DOHH2 (cell line): ENCODE results near the gene ADCK2.
"Not testable (repeated sequence)": the region's sequence is repeated elsewhere in the genome, so short reads cannot be mapped to it uniquely, and the experiment has no call there.

Experiments
- H3F3A ChIP-seq: fragments of 200-600 bp; sonication (generic), shearing (Covaris generic); 2 replicates; pipeline ENCODE4 v1.6.0; 2016; ENCODE audit warnings: antibody characterized with exemption, mild to moderate bottlenecking; ENCODE audit not compliant: control insufficient read depth, insufficient read depth
- H3K27ac ChIP-seq: fragments of 200-600 bp; sonication (generic); 2 replicates; pipeline ENCODE4 v1.5.1; 2014; ENCODE audit warnings: low read depth, mild to moderate bottlenecking, low read length, moderate library complexity
- H3K27me3 ChIP-seq: fragments of 200-600 bp; sonication (generic); 2 replicates; pipeline ENCODE4 v1.6.1; 2014; ENCODE audit warnings: mild to moderate bottlenecking, low read length, mixed read lengths; ENCODE audit not compliant: control insufficient read depth
- H3K36me3 ChIP-seq: fragments of 200-600 bp; sonication (generic); 2 replicates; pipeline ENCODE4 v1.6.1; 2014; ENCODE audit warnings: mild to moderate bottlenecking, low read length, moderate library complexity, mixed read lengths; ENCODE audit not compliant: control insufficient read depth
- H3K4me1 ChIP-seq: fragments of 200-600 bp; sonication (generic); 2 replicates; pipeline ENCODE4 v1.6.1; 2014; ENCODE audit warnings: mild to moderate bottlenecking, low read length, mixed read lengths; ENCODE audit not compliant: control insufficient read depth
- H3K4me2 ChIP-seq: fragments of 200-600 bp; sonication (generic); 2 replicates; pipeline ENCODE4 v1.6.0; 2014; ENCODE audit warnings: mild to moderate bottlenecking, low read length, moderate library complexity
- H3K4me3 ChIP-seq: fragments of 200-600 bp; sonication (generic); 2 replicates; pipeline ENCODE4 v1.5.1; 2014; ENCODE audit warnings: mild to moderate bottlenecking, low read length, mixed read lengths
- H3K79me2 ChIP-seq: fragments of 200-600 bp; sonication (generic); 2 replicates; pipeline ENCODE4 v1.6.1; 2014; ENCODE audit warnings: mild to moderate bottlenecking, low read length, mixed read lengths; ENCODE audit not compliant: control insufficient read depth
- H3K9me2 ChIP-seq: fragments of 200-600 bp; sonication (generic); replicated peaks from 2 replicates; pipeline ENCODE4 v1.6.1; 2014; ENCODE audit warnings: mild to moderate bottlenecking, low read length, mixed read lengths; ENCODE audit not compliant: control insufficient read depth
- H3K9me3 ChIP-seq: fragments of 200-600 bp; sonication (generic); 2 replicates; pipeline ENCODE4 v1.6.1; 2014; ENCODE audit warnings: antibody characterized with exemption, low read length, mixed read lengths; ENCODE audit not compliant: control insufficient read depth, insufficient read depth
- H4K20me1 ChIP-seq: fragments of 200-600 bp; sonication (generic); 2 replicates; pipeline ENCODE4 v1.6.0; 2014; ENCODE audit warnings: low read depth, mild to moderate bottlenecking, antibody characterized with exemption, low read length, moderate library complexity; ENCODE audit not compliant: control insufficient read depth, insufficient read depth
- EZH2phosphoT487 ChIP-seq: fragments of 200-600 bp; sonication (generic); IDR thresholded peaks from 2 replicates; pipeline ENCODE4 v1.6.1; 2017; ENCODE audit warnings: borderline replicate concordance, mild to moderate bottlenecking, antibody characterized with exemption, low read length, moderate library complexity, mixed read lengths
- TF ChIP-seq, protein P1 (sequence below): fragments of 200-600 bp; sonication (generic); IDR thresholded peaks from one replicate; pipeline ENCODE4 v1.5.1; 2014; ENCODE audit warnings: antibody characterized with exemption, mild to moderate bottlenecking, low read depth, low read length; ENCODE audit not compliant: poor library complexity, severe bottlenecking

The ADCK2 gene

DNA sequence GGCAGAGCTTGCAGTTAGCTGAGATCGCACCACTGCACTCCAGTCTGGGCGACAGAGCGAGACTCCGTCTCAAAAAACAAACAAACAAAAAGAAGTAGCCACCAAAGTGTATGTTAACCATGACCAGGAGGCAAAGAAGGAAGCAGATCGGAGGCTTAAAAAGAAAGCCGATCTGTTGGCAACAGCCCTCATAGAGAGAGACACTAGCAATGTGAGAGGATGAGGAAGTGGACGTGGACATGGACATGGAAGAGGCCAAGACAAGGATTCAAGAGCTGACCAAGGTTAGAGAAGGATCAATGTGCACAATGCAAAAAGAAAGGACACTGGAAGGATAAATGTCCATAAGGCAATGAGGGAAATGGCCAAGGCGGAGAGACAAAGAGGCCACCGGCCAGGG lies 14.9 kb upstream of the ADCK2 start:
- no peaks in the 10 kb centered on the region for H3F3A ChIP-seq
- peaks cover 19% of the 10 kb centered on the region for H3K27me3 ChIP-seq
- H4K20me1 ChIP-seq = no peaks in the 10 kb centered on the region
- no peak for TF ChIP-seq EZH2phosphoT487
- TF ChIP-seq, protein P1, sequence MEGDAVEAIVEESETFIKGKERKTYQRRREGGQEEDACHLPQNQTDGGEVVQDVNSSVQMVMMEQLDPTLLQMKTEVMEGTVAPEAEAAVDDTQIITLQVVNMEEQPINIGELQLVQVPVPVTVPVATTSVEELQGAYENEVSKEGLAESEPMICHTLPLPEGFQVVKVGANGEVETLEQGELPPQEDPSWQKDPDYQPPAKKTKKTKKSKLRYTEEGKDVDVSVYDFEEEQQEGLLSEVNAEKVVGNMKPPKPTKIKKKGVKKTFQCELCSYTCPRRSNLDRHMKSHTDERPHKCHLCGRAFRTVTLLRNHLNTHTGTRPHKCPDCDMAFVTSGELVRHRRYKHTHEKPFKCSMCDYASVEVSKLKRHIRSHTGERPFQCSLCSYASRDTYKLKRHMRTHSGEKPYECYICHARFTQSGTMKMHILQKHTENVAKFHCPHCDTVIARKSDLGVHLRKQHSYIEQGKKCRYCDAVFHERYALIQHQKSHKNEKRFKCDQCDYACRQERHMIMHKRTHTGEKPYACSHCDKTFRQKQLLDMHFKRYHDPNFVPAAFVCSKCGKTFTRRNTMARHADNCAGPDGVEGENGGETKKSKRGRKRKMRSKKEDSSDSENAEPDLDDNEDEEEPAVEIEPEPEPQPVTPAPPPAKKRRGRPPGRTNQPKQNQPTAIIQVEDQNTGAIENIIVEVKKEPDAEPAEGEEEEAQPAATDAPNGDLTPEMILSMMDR = no peak
- no peak overlapping the region for H3K4me2 ChIP-seq
- H3K27ac ChIP-seq = no peak overlapping the region
- H3K4me1 ChIP-seq = peaks cover 10% of the 10 kb centered on the region
- no peaks in the 10 kb centered on the region for H3K9me3 ChIP-seq
- no peaks in the 10 kb centered on the region for H3K79me2 ChIP-seq
- no peaks in the 10 kb centered on the region for H3K36me3 ChIP-seq
- no peak overlapping the region for H3K4me3 ChIP-seq
- H3K9me2 ChIP-seq = no peaks in the 10 kb centered on the region

DNA sequence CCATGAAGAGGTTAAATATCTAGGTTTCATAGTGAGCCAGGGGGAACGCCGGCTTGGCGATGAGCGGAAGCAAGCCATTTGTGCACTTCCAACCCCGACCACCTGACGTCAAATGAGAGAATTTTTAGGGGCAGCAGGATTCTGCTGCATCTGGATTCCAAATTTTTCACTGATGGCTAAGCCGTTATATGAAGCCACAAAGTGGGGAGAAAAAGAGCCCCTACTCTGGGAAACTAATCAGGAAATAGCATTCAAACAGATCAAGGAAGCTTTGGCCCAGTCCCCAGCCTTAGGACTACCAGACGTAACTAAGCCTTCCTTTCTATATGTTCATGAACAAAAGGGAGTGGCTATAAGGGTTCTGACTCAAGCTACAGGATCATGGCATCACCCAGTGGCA lies 12.9 kb upstream of the ADCK2 start:
- Histone ChIP-seq H3F3A (no peaks in the 10 kb centered on the region), H3K4me3 (no peak overlapping the region), H3K27me3 (peaks cover 19% of the 10 kb centered on the region), H3K36me3 (no peaks in the 10 kb centered on the region), H3K79me2 (no peaks in the 10 kb centered on the region), H3K9me3 (no peaks in the 10 kb centered on the region), H4K20me1 (no peaks in the 10 kb centered on the region), H3K27ac (no peak overlapping the region), H3K9me2 (no peaks in the 10 kb centered on the region), H3K4me2 (no peak overlapping the region), H3K4me1 (peaks cover 10% of the 10 kb centered on the region)
- TF ChIP-seq EZH2phosphoT487 = no peak
- TF ChIP-seq, protein P1 = no peak

DNA sequence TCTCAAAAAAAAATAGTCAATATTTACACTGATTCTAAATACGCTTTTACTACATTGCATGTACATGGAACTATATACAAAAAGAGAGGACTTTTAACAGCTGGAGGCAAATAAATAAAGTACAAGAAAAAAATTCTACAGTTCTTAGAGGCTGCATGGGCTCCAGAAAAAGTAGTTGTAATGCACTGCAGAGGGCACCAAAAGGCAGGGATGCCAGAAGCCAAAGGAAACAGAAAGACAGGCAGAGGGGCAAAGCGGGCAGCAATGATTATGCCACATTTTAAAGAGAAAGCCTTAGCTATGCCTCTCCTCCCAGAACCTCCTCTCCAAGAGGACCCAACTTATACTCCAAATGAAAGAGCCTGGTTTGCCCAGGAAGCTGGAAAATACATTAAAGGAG lies 11.6 kb upstream of the ADCK2 start:
- Histone ChIP-seq H3K27me3 (peaks cover 19% of the 10 kb centered on the region), H3K4me2 (no peak overlapping the region), H3K9me2 (no peaks in the 10 kb centered on the region), H4K20me1 (no peaks in the 10 kb centered on the region), H3F3A (no peaks in the 10 kb centered on the region), H3K9me3 (no peaks in the 10 kb centered on the region), H3K4me1 (peaks cover 9% of the 10 kb centered on the region), H3K79me2 (no peaks in the 10 kb centered on the region), H3K27ac (no peak overlapping the region), H3K36me3 (no peaks in the 10 kb centered on the region), H3K4me3 (no peak overlapping the region)
- TF ChIP-seq, protein P1 = no peak
- no peak for TF ChIP-seq EZH2phosphoT487

DNA sequence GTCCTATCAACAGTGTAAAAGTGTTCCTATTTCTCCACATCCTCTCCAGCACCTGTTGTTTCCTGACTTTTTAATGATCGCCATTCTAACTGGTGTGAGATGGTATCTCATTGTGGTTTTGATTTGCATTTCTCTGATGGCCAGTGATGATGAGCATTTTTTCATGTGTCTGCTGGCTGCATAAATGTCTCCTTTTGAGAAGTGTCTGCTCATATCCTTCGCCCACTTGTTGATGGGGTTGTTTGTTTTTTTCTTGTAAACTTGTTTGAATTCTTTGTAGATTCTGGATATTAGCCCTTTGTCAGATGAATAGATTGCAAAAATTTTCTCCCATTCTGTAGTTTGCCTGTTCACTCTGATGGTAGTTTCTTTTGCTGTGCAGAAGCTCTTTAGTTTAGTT lies 9.8 kb upstream of the ADCK2 start:
- not testable (repeated sequence) for H3K36me3 ChIP-seq, H3K4me1 ChIP-seq, H3K9me2 ChIP-seq, H3F3A ChIP-seq, H4K20me1 ChIP-seq, H3K79me2 ChIP-seq, H3K9me3 ChIP-seq, H3K4me3 ChIP-seq, H3K27ac ChIP-seq, H3K4me2 ChIP-seq
- H3K27me3 ChIP-seq = peaks cover 16% of the 10 kb centered on the region
